GM18858 (cell line): Measurements from ENCODE around the gene ORM2.
"Not testable (repeated sequence)": the region's sequence is repeated elsewhere in the genome, so short reads cannot be mapped to it uniquely, and the experiment has no call there.

Experiments used
- ATAC-seq: cut with Tn5 transposase; IDR thresholded peaks from one replicate; pipeline ENCODE4 v1.9.1; 2021; ENCODE audit not compliant: unreplicated experiment

The ORM2 gene

DNA sequence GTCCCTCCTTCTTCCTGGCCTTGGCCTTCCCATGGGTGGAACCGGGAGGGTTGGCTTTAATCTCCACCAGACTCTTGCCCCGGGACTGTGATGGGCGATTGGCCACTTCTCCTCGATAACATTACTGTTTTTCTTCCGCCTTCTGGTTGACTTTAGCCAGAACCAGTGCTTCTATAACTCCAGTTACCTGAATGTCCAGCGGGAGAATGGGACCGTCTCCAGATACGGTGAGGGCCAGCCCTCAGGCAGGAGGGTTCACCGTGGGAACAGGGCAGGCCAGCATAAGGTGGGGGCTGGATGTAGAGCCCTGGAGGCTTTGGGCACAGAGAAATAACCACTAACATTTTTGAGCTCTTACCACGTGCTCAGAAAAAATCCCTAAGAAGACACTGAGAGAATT, 967 bp downstream of the ORM2 start:
- ATAC-seq, result no peak

DNA sequence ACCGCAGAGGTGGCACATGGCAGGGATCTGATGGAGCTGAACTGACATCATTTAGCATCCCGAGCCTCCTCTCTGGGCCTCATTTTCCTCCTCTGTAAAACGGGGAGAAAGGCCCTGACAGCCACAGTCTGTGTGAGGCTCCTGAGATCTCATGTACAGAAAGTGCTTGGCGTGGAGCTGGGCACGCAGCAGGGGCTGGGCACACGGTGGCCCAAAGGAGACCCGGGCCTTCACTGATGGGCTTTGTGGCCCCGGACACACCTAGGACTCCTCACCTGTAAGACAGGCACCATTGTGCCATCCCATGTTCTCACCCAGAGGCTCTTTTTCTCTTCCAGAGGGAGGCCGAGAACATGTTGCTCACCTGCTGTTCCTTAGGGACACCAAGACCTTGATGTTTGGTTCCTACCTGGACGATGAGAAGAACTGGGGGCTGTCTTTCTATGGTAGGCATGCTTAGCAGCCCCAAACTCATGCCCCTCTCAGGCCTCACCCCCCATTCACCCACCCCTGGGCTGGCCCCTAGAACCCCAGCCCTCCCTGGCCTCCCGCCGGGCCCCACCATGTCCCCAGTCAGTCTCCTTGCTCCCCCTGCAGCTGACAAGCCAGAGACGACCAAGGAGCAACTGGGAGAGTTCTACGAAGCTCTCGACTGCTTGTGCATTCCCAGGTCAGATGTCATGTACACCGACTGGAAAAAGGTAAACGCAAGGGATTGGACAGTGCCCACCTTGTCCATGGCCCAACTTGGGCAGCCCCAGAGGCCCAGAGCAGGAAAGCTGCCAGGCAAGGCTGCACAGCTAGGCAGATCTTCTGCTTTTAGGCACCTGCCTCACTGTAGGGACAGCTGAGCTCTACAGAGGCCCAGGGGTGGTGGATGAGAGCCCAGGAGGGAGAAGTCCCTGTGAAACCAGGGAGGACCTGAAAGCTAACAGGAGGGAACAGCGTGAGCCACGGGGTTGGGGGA, 1.8 kb downstream of the ORM2 start:
- ATAC-seq, result not testable (repeated sequence)

- ATAC-seq, result not testable (repeated sequence)
These were observed 2.9 kb downstream of the ORM2 start for GRCh38 chr9:114332474-114333040.

- ATAC-seq, result not testable (repeated sequence)
These were observed 4.0 kb downstream of the ORM2 start for GRCh38 chr9:114333718-114334117.

GRCh38 chr9:114334490-114334889, 4.8 kb downstream of the ORM2 start:
- ATAC-seq, result no peak

GRCh38 chr9:114335745-114336144, 6.1 kb downstream of the ORM2 start:
- no peak for ATAC-seq

DNA sequence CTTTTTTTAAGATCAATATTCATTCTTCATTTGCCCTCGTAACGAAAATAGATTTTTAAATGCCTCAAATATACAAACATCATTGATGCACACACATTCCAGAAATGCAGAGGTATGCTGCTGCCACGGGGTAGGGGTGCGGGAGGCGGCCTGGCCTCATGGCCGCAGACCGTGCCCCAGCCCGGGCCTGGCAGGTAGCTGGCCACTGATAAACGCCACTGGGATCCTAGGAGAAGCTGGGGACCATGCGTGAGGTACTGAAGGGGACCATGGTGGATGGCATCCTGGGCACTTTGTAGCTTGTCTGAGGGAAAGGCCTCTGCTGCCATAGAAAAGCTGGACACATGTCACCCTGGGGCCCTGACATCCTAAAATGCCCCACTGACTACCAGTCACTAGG, 6.5 kb downstream of the ORM2 start:
- ATAC-seq, result no peak

- no peak for ATAC-seq
These were observed 7.2 kb downstream of the ORM2 start for GRCh38 chr9:114336699-114337395.

DNA sequence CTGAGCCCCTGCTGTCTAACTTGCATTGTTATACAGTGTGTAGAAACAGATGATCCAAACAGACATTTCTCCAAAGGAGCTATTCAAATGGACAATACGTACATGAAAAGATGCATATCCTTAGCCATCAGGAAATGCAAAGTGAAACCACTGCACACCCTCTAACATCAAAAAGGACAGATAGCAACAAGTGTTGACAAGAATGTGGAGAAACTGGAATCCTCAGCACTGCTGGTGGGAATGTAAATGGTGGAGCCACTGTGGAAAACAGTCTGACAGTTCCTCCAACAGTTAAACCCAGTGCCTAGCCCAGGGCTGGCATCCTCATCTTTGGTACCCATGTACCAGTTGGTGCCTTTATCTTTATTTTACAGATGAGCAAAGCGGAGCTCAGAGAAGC, 8.5 kb downstream of the ORM2 start:
- ATAC-seq, result no peak

DNA sequence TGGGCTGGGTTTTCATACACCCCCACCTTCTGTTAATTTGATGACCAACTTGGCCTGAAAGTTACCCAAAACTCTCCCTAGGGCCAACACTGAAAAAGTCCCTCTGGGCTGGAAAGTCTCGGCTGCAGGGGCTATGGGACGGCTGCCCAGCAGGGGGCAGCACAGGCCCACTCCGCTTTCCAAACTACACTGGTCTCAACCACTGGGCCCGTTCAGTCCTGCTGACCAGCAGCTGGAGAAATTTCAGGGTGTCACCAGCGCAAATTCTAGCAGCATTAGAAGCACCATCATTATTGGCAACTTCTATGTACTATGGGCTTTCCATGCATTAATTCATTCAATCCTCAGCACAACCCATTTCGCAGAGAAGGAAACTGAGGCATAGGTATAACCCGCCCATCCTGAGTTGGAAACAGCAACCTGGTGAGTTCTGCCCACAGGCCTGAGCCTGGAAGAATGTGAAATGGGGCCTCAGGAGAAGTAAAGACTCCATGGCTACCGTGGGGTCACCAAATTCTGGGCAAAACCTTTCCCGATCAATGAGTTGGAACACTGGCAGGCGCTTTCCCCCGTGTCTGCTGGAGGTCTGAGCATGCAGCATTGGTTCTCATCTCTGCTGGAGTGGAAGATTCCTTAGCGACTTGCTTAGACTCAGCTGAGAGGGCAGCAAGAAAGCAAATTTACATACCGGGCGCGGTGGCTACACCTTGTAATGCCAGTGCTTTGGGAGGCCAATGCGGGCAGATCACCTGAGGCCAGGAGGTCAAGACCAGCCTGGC, 9.7 kb downstream of the ORM2 start:
- ATAC-seq, result no peak

GRCh38 chr9:114341152-114341830, 11.6 kb downstream of the ORM2 start:
- ATAC-seq, result no peak

- no peak for ATAC-seq
These were observed 12.3 kb downstream of the ORM2 start for GRCh38 chr9:114341991-114342390.

- no peak for ATAC-seq
These were observed 13.2 kb downstream of the ORM2 start for GRCh38 chr9:114342755-114343440.

DNA sequence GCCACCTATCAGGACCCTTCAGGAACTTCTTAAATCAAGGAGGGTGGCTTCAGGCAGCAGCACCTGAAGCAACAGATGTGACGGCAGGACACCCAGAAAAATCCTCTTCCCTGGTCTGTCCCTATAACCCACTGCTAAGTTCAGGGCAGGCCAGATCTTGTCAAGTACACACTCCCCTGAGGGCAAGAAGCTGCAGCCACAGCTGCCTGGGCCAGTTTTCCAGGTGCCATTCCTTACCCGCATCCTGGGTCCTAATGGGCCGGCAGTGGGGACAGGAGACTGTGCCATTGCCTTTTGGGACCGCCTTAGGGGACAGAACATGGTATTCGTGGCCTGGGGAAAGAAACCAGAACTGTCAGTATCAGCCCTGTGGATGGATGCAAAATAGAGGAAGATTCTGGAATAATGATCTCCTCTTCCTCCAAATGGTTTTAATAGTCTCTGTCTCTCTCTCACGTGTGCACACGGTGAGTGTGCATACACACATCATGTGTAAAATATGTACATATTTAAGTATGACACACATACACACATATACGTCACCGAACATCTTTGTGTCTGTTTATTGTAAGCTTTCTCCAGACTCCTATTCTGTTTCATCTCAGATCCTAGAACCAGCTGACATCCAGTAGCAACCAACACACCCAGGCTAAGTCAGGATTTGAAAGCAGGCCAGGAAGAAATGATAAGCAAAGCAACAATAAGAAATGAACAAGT, 14.0 kb downstream of the ORM2 start:
- no peak for ATAC-seq

DNA sequence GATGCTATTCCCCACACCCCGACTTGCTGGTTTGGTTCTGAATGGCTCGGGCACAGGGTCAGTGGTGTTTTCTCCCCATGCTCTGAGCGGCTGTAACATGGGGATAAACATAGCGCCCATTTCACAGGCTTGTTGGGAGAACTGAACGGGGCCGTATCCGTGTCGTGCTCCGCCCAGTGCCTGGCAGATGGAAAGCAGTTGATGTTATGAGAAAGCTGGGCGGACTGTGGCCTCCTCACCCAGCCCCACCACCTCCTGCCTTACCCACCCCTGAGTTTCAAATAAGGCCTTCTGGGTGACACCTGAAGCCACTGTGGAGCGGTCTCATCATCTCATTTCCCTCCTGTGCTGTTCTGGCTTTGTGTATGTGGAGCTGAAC, 14.5 kb downstream of the ORM2 start:
- no peak for ATAC-seq

DNA sequence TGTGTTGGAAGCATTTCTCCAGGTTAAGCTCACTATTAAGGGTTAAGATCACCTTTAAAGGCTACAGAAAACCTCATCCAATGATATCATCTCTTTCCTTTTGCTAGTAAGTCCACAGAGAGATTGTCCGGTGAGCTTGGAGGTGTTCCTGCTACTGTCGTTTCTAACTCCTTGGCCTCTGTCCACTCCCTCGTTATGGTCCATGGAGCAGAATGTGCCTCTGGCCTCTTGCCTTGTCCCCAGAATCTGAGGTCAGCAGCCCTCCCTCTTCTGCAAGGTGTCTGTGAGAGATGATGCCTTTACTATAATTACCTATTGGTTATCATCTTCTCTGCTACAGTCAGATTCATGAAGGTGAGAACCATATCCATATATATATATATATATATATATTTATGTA, 15.0 kb downstream of the ORM2 start:
- no peak for ATAC-seq

DNA sequence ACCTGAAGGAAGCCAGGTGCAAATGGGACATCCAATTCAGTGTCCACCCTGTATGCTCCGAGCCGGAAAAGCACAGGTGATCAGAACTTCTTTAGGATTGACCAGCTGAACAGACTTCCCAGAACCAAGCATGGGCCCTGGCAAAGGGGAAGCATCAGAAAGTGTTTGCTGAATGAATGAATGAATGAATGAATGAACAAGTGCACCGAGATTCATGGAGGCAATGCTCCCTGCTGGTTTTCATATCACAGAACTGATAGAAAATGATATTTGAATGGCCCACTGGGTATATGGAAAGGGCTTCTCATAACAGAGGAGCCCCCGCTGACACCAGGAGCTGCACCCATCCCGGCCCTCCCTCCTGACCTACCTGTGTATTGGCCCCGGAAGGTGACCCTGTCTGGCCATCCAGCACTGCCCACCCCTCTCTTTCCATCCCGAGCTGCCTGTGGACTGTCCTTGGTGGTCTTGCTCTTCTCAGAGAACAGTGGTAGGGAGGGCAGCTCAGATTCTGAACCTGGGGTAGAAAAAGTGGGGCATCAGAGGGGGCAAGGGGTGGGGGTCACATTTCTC, 15.9 kb downstream of the ORM2 start:
- no peak for ATAC-seq

DNA sequence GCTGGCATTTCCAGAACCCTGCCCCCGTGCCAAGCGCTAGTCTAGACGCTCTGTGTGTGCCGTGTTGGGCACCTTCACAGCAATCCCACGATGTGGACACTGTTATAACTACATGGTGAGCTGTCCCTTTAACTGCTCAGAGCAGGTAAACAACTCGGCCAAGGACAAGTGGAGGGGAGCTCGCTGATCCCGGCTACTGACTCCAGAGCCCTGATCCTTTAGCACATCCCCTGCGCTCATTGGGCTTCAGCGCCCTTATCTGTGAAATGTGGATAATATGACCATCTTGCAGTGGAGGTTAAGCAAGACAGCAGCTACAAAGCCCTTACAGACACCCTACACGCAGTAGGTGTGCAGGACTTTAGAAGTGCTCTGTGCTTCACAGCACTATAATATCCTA, 16.5 kb downstream of the ORM2 start:
- ATAC-seq, result no peak

- no peak for ATAC-seq
These were observed 18.0 kb downstream of the ORM2 start for GRCh38 chr9:114347675-114348074.
